ENCODE measurements around the gene PLCB1. TPM values are rescaled to one million over a fixed set of nuclear protein-coding genes. Genes with fewer than 3 reads are reported as not detected.

Gene PLCB1
- total and polyA plus RNA-seq, 2 of the 4 experiments (the other 2 are of a cell fraction): 5.6 to 16.1 TPM

GRCh38 chr20:8124639-8125038, 7.4 kb upstream of the PLCB1 start:
- BruUV-seq (replicated peaks): no TSS peak
- no peaks in the 10 kb centered on the region for H4K20me1 ChIP-seq (ENCODE audit: insufficient read depth, low read length)
- no peak overlapping the region for H3K4me2 ChIP-seq (ENCODE audit: low read depth, low read length)
- no peaks in the 10 kb centered on the region; the same call in none of the 2 replicates for H3K9me1 ChIP-seq (ENCODE audit: insufficient read depth, low read length)
- no peak overlapping the region for H4K8ac ChIP-seq (ENCODE audit: low read depth in 2 of 2, low read length in 2 of 2)
- DNase-seq (peak; percentile 46), ATAC-seq (ENCODE audit: low read depth) (no peak)
- H4K91ac ChIP-seq (ENCODE audit: insufficient read depth, low read depth, low read length): no peak overlapping the region
- H3K14ac ChIP-seq (replicated peaks; ENCODE audit: low read depth, low read length): no peak overlapping the region
- no peaks in the 10 kb centered on the region for H3K79me1 ChIP-seq (ENCODE audit: low read depth in 1 of 2, low read length in 2 of 2)
- no peak overlapping the region for H2AK9ac ChIP-seq (replicated peaks; ENCODE audit: low read depth, low read length, poor library complexity)
- CTCF ChIA-PET: interaction anchor here (0.7 kb wide), 1 partner anchor 598 kb away, joined by 3 read pairs; no protein-coding TSS in a partner anchor
- no peak overlapping the region for H2BK20ac ChIP-seq (ENCODE audit: low read depth, low read length)
- H3K9me3 ChIP-seq (ENCODE audit: control insufficient read depth, insufficient read depth, low read length): no peaks in the 10 kb centered on the region
- dilution Hi-C loops (cut with HindIII; ENCODE audit: low sequenced_read_pairs, unreplicated experiment): no loop called here
- in situ Hi-C loops (cut with MboI; ENCODE audit: low sequenced_read_pairs): loop anchor here (5.0 kb wide), 1 partner anchor 598 kb away; no protein-coding TSS in a partner anchor
- H2BK5ac ChIP-seq (ENCODE audit: low read depth, low read length, poor library complexity, severe bottlenecking): no peak overlapping the region
- intact Hi-C loops (cut with micrococcal nuclease): loop anchor here (5.0 kb wide), 1 partner anchor 62 kb away; no protein-coding TSS in a partner anchor
- no peaks in the 10 kb centered on the region for H3K36me3 ChIP-seq (ENCODE audit: control insufficient read depth, insufficient read depth, low read length)
- H3K56ac ChIP-seq (ENCODE audit: extremely low read depth, insufficient read depth, low read length): no peak overlapping the region
- POLR2A ChIA-PET (ENCODE audit: unreplicated experiment): no interaction called here
- no peak overlapping the region for H3K27ac ChIP-seq (ENCODE audit: insufficient read depth, low read length)
- no peak overlapping the region for H2AK5ac ChIP-seq (ENCODE audit: low read depth, low read length)
- H4K5ac ChIP-seq (ENCODE audit: low read depth, low read length): no peak overlapping the region
- H3K4me1 ChIP-seq (ENCODE audit: control insufficient read depth, insufficient read depth, low read length): peaks cover 5% of the 10 kb centered on the region
- H3K4me3 ChIP-seq (ENCODE audit: insufficient read depth, low read depth, low read length): no peak overlapping the region
- no peak overlapping the region for H2BK120ac ChIP-seq (ENCODE audit: low read depth, low read length)
- H2AFZ ChIP-seq (replicated peaks; ENCODE audit: low read length, poor library complexity): no peak overlapping the region
- H3K27me3 ChIP-seq (ENCODE audit: control insufficient read depth, insufficient read depth, low read length): no peaks in the 10 kb centered on the region
- no peak overlapping the region for H2BK15ac ChIP-seq (ENCODE audit: low read depth, low read length)
- H3K18ac ChIP-seq (ENCODE audit: low read depth, low read length): no peak overlapping the region
- H3K9ac ChIP-seq (ENCODE audit: low read depth, low read length): no peak overlapping the region
- H3K23ac ChIP-seq (ENCODE audit: low read depth, low read length): no peak overlapping the region
- TF ChIP-seq MAFK (IDR thresholded peaks at IDR 0.05; ENCODE audit: low read depth, low read length) (0 out of 2 replicates have a peak, but pooled peaks have one; percentile 9), POLR2A (IDR thresholded peaks at IDR 0.05; ENCODE audit: low read depth, low read length) (no peak), BHLHE40 (IDR thresholded peaks at IDR 0.05; ENCODE audit: low read depth, low read length) (no peak)
- no peak overlapping the region for H3K4ac ChIP-seq (ENCODE audit: low read depth, low read length)
